GM19372 (cell line): ENCODE data around the gene XAB2.
"Not testable (repeated sequence)": the region's sequence is repeated elsewhere in the genome, so short reads cannot be mapped to it uniquely, and the experiment has no call there.

Source experiments
- ATAC-seq: cut with Tn5 transposase; IDR thresholded peaks from one replicate; pipeline ENCODE4 v1.9.1; 2021; ENCODE audit warnings: mild to moderate bottlenecking, low read depth, moderate library complexity; ENCODE audit not compliant: unreplicated experiment

Gene XAB2

DNA sequence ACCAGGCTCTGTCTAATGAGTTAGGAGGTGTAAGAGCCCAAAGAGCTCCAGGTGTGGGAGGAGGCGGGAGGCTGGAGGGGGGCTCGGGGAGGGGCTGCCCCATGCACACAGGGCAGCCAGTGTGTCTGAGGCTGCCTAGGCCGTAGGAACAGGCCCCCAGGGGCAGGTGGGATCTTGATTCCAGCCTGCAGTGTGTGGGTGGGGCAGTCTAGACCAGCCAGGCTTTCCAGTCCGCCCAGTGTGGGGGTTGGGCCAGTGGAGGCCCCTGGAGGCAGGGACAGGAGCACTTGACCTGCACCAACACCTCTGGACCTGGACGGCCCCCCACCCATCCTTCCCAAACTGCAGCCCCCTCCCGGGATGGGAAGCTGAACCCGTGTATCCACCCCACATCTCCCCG, 39.1 kb downstream of the XAB2 start:
- no peak for ATAC-seq

DNA sequence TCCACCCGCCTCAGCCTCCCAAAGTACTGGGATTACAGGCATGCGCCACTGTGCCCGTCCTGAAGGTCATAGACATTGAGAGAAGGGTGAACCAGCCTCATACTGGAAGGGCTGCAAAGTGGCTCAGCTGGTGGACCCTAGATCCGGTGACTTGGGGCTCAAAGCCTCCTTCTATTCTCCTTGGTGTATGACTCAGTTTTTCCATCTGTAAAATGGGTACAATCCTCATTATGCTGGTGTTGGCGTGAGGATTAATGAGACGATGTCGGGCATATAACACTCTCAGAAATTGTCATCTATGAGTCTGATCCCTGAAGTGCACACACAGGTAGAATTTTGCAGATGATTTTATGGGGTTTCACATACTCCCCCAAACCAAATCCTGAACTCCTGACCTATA, 39.5 kb downstream of the XAB2 start:
- no peak for ATAC-seq

DNA sequence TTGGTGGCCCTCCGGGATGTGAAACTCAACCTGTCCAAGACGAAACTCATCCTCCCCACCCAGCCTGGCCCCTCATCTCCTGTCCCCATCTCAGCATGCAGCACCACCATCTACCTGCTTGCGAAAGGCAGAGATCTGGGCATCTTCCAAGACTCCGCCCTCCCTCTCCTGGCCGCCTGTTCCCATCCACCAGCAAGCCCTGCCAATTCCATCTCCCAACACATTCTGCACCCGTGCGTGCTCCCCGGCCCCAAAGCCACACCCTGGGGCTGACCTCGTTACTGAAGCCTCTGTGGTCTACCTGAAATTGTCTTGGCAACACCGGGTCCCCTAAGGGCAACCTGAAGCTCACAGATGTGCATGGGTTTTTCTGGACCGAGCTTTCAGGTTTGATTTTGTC, 46.9 kb downstream of the XAB2 start:
- no peak for ATAC-seq

DNA sequence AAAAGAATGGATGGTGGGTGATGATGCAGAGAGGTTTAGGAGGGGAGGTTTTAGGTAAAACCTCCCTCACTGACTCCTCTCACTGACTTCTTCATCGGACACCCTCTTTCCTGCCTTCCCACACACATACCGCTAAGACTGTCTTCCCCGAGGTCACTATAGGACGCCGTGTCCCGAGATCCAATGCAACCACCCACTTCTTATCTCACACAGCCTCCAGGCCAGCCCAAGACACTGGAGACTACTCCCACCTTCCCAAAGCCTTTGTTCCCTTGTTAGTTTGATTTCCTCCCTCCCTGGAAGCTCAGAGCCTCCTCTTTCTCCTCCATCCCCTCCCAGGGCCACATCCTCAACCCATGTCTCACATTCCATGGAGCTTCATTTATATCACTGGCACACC, 50.2 kb downstream of the XAB2 start:
- no peak for ATAC-seq

DNA sequence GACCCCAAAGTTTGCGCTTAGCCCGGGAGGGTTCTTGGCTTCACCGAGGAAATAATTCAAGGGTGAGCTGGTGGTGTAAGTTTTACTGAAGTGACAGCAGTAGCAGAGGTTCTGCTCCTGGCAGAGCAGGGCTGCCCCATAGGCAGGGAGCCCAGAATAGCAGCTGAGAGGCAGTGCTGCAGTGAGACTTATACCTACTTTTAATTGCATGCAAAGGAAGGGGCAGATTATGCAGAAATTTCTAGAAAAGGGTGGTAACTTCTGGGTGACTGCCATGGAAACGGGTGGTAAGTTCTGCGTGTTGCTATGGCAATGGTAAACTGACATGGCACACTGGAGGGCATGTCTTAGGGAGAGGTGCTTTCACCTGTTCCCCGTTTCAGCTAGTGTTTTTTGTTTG, 51.2 kb downstream of the XAB2 start:
- no peak for ATAC-seq

DNA sequence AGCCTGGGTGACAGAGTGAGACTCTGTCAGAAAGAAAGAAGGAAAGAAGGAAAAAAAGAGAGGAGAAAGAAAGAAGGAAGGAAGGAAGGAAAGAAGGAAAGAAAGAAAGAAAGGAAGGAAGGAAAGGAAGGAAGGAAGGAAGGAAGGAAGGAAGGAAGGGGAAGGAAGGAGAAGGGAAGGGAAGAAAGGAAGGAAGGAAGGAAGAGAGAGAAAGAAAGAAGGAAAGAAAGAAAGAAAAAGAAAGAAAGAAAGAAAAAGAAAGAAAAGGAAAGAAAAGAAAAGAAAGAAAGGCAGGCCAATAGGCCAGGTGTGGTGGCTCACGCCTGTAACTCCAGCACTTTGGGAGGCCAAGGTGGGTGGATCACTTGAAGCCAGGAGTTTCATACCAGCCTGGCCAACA, 51.9 kb downstream of the XAB2 start:
- ATAC-seq = not testable (repeated sequence)

DNA sequence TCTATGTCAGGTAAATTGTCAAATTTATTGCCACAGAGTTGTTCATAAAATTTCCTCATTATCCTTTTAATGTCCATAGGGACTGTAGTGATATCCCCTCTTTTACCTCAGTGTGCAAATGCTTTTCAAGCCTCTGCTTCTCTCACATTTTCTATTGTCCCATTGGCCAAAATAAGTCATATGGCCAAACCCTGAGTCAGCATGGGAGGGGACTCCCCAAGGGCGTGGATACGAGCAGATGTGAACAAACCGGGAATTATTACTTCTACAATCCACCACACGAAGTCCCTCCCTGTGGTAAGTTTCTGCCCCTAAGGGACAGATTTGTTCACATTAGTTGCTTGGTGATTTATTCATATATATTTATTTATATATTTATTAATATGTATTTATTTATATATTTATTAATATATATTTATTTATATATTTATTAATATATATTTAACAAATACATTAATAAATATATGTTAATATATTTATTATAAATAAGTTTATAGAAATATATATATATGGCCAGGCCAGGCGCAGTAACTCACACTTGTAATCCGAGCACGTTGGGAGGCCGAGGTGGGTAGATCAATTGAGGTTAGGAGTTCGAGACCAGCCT, 53.8 kb downstream of the XAB2 start:
- no peak for ATAC-seq

DNA sequence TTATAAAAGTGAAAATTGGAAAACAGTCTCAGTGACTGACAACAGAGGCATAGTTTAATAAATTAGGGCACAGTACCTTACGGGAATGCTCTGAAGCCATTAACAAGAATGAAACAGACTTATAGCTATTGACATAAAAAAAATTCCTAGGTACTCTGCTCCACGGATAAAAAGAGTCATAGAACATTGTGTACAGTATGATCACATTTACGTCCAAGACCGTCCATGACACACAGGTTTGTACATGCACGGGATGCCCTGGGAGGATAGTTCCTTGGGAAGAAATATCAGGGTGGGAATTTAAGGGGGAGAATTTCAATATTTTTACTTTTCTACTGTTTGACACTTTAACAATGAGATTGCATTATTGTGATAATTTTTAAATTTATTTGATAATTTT, 58.6 kb downstream of the XAB2 start:
- no peak for ATAC-seq
